GM18870 (cell line): ENCODE data around the gene AADACL4.

ENCODE experiments used
- ATAC-seq: cut with Tn5 transposase; IDR thresholded peaks from one replicate; pipeline ENCODE4 v1.9.1; 2021; ENCODE audit warnings: moderate library complexity; ENCODE audit not compliant: unreplicated experiment

Gene AADACL4

DNA sequence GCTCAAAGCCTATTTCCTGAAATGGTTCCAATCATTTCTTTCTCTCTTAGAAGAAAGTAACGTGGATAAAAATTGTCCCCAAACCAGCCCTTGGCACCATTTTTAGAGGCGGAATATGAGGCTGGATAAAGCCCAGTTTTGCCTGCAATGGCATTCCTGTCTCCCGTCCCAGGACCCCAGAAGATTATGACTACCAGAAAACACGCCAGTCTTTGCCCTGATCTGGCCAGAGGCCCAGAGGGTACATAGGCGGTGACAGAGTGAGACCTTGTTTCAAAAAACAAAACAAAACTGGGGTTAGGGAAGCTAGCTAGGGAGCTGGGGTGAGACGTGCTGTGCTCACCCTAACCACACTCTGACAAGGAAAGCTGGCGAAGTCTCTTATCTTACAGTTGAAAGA lies at the start of gene AADACL4:
Gene AADACL4, plus strand, starts transcription at position 301 of the 400 bp plus-strand sequence. CDS start 462 bp downstream, outside the sequence.
- no peak for ATAC-seq

DNA sequence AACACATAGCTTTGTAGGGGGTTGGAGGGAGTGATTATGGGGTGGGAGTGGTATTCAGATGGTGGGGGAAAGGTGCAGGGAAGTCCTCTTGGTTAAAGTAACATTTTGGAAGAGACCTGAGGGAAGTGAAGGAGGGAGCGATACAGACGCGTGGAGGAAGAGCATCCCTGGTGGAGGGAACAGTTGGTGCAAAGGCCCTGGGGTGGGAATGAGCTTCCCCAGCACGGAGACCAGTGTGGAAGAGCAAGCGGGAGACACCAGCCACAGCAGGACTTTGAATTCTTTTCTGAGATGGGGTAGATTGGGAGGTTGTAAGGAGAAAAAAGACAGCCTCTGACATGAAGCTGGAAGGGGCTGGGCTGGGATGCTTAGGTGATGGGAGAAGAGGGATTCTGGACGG lies 49.4 kb upstream of the AADACL4 start:
- no peak for ATAC-seq

DNA sequence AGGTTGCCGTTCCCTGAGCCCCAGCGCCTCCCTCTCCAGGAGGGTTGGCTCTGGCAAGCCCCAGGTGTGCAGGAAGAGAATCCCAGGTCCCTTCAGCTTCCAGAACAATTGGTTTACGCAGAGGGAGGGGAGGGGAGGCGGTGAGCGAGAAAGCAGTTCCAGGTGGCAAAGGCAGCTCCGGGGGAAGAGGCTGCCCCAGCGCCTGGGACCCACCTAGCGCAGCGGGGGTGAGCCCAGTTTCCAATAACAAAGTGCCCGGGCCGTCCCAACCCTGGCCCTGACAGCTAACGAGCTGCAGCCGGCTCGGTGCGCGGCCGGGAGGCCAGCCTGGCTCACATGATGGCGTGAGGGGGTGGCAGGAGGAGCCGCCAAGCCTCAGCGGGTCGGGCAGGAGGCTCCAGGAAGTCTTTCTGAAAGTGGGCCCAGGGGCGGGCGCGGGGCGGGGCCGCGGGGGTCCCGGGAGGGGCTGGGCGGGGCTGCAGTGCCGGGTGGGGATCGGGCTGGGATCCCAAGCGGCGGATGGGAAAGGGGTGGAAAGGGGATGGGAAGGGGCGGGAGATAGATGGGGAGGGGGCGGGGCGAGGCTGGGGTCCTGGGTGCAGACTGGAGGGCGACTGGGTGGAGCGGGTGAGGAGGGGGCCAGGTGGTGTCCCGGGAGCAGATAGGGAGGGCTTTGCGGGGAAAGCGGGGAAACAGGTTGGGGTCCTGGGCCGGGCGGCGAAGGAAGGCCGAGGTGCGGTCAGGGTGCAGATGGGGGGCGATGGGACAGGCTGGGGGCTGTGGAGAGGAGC lies 48.7 kb upstream of the AADACL4 start:
- no peak for ATAC-seq

DNA sequence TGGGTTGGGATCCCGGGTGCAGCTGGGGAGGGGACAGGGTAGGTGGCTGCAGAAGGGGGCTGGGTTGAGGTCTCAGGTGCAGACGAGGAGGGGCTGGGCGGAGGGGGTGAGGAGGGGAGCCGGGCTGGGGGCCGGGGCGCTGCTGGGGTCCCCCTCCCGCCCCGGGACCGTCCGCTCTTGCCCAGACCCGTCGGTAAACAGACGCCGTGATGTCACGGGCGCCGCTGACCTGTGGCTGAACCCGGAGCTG lies 48.2 kb upstream of the AADACL4 start:
- no peak for ATAC-seq

DNA sequence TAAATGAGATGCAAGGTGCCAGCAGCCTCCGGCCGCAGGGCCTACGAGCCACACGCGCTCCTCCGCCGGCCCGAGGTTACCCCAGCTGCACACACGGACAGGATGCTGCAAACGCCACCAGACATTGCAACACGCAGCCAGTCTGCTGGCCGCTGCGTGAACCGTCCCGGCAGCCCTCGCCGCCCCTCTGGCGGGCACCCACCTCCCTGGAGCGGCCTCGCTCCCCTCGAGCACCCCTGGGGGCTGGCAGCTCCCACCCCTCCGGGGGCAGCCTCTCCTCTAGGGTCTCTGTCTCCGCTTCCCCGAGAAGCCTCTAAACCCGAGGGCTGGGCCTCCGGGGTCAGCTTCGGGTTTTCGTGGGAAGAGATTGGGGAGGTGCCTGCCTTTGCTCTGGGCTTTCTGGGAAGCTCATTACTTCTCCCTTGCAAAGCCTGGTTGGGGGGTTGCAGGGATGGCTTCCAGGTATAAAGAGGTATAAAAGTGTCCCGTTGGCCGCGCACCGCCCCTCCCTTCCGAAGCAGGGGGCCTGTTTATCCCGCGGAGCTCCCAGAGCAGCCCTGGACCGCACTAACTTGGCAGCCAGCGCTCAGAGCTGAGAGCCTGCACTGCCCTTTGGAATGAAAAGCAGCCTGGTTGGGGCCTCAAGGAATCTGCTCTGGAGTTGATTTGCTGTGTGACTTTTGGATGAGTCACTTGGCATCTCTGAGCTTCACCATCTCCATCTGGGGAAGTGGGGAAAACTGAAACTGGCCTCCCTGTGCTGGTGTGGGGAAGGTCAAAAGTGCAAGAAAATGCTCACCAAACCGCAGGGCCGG lies 47.7 kb upstream of the AADACL4 start:
- ATAC-seq: no peak

DNA sequence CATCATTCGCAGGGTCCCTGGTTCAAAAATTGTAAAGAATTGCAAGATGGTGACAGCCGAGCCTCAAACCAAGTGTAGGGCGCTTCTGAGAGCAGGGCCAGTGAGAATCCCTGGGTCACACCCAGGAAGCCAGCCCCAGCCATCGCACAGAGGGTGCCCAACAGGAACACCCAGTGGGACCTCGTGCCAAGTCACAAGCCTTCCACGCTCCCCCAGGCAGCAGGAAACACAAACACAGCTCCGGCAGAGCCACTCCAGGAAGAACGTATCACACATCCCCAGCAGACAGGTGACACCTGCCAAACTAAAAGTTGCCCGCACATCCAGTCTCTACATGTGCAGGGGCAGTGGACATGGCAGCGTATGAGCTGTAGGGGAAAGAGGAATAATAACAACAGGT lies 46.1 kb upstream of the AADACL4 start:
- no peak for ATAC-seq

DNA sequence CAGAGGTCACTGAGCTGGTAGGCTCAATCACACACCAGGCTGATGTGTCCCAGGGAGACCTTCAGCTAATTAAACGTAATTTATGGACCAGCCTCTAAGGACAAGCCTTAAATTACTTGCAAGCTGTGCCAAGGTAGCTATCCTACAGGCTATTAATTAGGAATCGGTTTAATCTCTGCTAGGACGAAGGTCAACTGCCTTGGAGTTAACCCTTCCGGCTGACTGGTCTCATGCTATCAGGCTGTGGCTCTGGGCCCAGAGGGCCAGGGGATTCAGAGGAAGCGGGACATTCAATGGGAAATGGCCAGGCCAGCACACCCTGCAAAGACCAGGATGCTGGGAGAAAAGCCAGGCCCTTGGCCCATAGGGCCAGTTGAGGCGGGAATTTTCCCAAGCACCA lies 44.9 kb upstream of the AADACL4 start:
- no peak for ATAC-seq

DNA sequence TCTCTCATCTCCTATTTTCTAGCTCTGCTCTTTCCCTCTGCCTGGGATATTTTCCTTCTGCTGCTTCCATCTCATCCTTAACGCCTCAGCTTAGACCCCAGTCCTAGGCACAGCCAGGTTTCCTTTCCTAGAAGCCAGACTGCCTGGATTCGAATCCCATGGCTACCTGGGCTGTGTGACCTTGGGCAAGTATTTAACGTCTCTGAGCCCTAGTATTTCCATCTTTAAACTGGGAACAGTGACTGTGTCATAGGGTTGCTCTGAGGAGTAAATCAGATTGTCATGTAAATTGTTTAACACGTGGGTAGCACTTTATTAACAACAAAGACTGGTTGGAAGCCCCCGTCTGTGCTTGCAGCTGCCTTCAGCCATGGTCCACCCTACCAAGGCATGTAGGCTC lies 44.2 kb upstream of the AADACL4 start:
- no peak for ATAC-seq

DNA sequence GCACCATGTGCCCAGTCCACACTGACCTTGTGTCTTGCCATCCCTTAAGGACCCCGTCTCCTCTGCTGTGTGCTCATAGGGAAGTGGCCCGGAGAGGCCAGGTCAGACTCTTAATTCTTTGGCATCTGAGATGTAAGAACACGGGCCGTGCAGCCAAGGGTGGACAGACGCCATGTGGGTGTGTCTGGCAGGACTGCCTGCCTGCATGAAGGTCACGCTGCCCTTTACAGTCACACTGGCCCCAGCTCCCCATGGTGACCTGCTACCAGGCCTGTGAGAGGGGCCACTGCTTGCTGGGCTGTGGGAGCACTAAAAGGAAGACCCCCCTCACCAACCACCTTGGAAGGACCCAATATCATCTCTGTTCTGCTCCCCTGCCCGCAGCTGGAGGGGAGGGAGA lies 43.5 kb upstream of the AADACL4 start:
- no peak for ATAC-seq

DNA sequence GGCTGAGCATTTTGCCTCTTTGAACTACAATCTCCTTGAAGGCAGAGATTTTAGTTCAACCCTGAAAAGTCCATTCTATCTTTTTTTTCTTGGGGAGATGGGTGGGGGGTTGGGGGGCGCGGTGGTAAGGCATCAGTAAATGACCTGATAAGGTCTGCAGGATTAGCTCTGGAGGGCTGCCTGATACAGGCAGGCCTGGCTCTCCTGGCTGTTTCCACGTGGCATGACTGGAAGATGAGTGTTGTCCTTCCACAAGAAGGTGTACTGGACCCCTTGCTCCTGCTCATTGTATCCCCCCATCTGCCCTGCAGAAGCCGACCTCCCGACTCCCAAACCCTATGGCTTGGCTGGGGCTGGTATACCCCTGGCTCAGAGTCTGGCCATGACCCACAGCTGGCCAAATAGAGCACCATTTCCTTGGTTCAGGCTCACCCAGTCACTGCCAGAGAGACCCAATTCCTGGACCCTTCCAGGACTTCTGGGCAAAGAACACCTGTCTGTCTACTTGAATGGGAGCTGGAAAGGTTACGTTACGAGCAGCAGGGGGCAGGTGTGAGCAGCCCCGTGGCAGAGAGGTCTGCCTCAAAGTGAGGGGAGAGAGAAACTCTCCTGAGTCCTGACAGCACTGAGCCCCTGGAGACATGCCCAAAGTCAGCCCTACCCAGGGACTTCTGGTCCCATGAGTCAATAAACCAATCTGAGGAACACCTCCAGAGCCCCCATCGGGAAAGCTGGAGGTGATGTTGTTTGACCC lies 42.8 kb upstream of the AADACL4 start:
- ATAC-seq: no peak

DNA sequence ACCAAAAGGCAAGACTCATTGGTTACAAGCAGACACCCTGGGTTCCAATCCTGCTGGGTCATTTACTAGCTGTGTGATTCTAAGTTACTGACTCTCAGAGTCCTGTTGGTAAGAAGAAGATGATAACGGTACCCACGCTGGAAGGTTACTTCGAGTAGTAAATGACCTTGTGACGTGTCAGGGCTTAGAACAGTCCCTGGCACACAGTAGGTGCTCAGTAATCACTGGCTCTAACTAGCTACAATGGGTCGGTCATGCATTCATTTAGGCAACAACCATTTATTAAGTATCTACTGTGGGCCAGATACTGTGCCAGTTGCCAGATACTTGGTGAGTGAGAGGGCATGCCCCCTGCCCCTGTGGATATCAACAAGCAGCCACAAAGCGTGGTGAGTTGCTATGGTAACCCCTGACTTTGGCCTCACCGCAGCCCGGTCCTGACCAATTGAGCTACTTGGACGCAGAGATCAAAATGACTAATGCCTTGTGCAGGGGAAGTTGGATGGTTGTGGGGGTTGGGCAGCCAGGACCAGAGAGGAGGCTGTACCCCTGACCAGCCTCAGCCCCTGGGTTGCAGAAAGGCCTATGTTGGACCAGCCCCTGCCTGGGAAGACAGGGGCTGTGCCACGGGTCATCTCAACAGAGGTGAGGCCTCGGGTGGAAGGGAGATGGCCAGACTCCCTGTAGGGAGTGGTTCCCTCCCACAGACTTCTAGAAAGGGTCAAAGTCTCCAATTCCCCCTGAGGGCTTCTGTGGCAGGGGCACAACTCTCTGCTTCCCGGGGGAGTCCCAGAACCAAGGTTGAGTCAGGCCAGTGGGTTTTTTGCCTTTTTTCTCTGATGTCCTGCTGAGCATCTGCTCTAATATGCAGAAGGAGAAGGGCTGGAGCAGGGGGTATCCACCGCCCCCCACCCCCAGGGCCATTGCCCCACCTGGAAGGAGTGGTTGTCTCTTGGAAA lies 41.9 kb upstream of the AADACL4 start:
- no peak for ATAC-seq

DNA sequence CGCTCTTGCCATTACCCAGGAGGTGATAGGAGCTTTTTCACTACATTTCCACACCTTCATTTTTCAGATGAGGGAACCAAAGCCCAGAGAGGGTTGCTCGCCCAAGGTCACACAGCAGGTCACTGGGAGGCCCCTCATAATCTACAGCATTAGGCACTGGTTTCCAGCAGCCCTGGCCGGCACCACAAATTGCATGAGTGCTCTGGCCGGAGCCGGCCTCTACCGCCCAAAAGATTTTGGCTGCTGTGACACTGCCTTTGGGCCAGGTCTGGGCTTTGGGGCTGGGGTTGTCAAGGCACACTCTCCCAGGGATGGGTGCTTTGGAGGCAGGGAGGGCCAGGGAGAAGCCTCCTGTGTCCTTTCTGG lies 41.2 kb upstream of the AADACL4 start:
- no peak for ATAC-seq

DNA sequence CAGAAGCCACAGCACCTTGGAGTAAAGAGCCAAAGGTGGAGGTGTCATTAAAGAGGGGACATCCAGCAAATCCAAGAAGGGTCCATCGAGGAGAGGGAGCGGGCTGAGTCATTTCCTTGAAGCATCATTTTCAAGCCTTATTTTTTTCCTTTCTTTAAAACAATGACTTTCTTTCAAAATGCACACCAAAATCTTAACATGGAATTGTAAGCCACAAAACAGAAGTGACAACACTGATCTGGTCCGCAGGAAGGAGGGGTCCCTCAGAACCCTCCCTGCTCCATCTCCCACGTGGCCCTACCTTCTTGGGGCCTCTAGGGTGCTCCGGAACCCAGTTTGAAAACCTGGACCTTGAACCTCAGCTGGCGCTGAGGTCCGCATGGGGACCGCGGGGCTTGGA lies 40.7 kb upstream of the AADACL4 start:
- no peak for ATAC-seq

DNA sequence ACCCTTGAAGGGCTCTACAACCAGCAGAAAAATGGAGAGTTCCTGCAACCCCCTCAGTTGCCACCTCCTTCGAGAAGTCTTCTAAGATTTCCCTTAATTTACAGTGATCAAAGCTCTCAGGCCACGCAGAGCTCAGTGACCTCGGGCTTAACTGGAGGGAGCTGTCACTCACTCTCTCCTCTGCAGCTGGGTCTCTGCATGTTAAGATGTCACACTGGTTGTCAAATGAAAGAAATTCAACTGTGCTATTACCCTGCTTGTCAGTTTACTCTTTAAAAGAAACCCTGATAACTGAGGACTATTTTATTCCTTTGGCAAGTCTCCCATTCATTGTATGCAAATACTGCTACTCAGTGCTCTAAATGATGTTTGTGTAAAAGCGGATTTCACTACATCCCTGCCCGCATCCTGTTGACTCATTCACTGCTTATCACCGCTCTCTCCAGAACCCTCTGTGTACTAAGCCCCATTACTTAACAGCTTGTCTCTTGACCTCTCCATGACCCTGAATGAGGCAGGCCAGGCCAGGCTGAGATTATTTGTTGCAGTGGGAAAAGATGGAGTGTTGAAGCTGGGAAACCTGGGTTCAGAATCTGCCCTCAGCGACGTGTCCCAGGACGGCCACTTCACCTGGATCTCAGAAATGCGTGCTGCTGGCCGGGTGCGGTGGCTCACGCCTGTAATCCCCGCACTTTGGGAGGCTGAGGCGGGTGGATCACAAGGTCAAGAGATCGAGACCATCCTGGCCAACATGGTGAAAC lies 39.6 kb upstream of the AADACL4 start:
- ATAC-seq: no peak

DNA sequence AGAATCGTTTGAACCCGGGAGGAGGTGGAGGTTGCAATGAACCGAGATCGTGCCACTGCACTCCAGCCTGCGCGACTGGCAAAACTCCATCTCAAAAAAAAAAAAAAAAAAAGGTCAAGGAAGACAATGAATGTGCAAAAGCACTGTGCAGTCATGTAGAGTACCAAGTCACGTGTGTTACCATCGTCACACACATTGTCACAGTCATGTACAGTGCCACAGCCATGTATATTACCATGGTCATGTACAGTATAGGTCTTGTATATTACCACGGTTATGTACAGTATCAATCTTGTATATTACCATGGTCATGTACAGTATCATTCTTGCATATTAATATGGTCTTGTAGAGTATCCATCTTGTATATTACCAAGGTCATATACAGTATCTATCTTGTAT lies 38.9 kb upstream of the AADACL4 start:
- no peak for ATAC-seq

DNA sequence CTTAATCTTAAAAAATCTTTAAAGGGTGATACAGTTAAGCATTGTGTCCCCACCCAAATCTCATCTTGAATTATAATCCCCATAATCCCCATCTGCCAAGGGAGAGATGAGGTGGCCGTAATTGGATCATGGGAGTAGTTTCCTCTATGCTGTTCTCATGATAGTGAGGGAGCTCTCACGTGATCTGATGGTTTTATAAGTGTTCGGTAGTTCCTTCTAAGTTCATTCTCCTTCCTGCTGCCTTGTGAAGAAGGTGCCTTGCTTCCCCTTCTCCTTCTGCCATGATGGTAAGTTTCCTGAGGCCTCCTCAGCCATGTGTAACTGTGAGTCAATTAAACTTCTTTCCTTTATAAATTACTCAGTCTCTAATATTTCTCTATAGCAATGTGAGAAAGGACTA lies 36.6 kb upstream of the AADACL4 start:
- no peak for ATAC-seq

DNA sequence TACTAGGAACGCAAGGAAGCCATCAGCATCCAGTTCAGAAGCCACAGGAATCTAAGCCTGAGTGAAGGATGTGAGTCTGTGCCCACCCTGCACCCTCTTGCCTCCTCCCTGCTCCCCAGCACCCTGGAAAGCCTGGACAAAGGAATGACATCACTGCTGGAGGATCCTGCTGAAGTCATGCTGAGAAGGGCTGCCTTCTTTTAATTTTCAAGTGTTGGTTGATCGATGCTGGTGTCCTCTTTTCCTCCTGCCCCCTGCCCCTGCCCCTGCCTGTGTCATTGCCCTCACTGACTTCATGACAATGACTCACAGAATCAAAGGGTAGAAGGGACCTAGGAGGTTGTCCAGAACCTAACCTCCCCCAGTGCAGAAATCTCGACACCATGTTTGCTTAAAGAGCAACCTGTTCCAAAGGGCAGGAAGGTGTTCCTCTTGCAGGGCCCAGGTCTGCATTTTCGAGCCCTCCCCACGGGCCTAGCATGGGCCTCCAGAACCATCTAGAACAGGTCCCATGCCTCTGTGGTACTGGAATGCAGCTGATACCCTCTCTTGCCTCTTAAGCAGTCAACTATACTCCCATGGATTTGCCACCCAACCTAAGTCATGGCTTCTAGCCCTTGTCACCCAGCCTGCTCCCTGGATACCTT lies 35.5 kb upstream of the AADACL4 start:
- no peak for ATAC-seq

DNA sequence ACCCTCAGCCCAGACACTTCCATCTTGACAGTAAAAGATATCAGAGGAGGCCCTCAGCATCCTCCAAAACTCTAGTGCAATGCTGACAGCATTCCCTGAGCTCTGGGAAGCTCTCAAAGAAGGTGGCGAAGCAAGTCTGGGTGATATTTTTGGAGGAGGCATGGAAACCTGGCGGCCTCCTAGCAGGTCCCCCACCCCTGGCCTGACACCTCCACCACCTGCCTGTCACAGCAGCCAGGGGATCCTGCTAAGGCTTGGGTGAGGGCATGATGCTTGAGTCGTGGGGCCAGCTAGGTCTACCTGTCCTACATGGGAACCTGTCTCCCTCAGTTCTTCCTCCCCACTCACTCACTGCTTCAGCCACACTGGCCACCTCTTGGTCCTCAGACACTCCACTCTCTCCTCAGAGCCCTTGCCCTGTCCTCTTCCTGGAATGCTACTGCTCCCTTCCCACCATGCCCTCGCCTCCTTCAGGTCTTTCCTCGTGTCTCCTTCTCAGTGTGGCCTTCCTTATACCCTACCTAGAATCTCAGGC lies 34.3 kb upstream of the AADACL4 start:
- no peak for ATAC-seq

DNA sequence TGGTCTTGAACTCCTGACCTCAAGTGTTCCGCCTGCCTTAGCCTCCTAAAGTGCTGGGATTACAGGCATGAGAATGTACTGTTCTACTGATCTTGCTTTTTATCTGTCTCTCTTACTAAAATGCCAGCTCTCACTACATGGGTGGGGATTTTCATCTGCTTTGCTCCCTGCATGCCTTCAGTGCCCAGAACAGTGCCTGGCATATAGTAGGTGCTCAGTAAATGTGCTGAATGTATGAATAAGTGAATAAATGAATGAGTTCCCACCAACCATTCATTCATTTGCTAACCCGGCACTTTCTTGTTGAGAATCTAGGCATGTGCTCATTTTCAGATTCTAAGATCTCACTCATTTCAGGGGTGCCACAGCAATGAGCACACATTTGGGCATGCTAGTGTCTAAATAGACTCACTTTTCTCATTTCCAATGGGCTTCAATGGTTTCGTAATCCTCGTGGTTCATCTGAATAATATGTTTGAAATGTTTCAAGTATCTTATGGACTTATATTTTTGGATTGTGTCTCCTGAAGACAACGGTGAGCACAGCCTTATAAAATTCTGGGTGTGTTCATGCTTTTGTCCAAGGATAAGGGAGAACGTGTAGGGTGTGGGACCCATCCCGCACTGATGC lies 33.5 kb upstream of the AADACL4 start:
- ATAC-seq: no peak
